Glutamatergic neuron (in vitro differentiated cells): ENCODE data around the gene NLGN4X. TPM values are rescaled to one million over a fixed set of nuclear protein-coding genes. Genes with fewer than 3 reads are reported as not detected.

ENCODE experiments used
- DNase-seq: peaks from one replicate; pipeline ENCODE4 v3.0.0; 2022
- H3K27ac Mint-ChIP-seq: one replicate; pipeline ENCODE4 v1.8.0; 2020; ENCODE audit warnings: mild to moderate bottlenecking, mixed read lengths, inconsistent platforms; ENCODE audit not compliant: unreplicated experiment
- H3K27me3 Mint-ChIP-seq: one replicate; pipeline ENCODE4 v1.8.0; 2020; ENCODE audit warnings: mild to moderate bottlenecking, moderate library complexity, mixed read lengths, inconsistent platforms; ENCODE audit not compliant: unreplicated experiment
- H3K36me3 Mint-ChIP-seq: one replicate; pipeline ENCODE4 v1.8.0; 2020; ENCODE audit warnings: mild to moderate bottlenecking, mixed read lengths, inconsistent platforms; ENCODE audit not compliant: unreplicated experiment
- H3K4me1 Mint-ChIP-seq: one replicate; pipeline ENCODE4 v1.8.0; 2020; ENCODE audit warnings: mild to moderate bottlenecking, low read depth, mixed read lengths, inconsistent platforms; ENCODE audit not compliant: unreplicated experiment
- H3K4me3 Mint-ChIP-seq: one replicate; pipeline ENCODE4 v1.8.0; 2020; ENCODE audit warnings: mild to moderate bottlenecking, mixed read lengths, inconsistent platforms; ENCODE audit not compliant: unreplicated experiment
- H3K9me3 Mint-ChIP-seq: one replicate; pipeline ENCODE4 v1.8.0; 2020; ENCODE audit warnings: mild to moderate bottlenecking, moderate library complexity, mixed read lengths, inconsistent platforms; ENCODE audit not compliant: unreplicated experiment
- total RNA-seq: library from RNA; stranded (reverse); fragmentation: NEBNext Ultra II Directional; extraction: Animal tissue kit (Norgen Biotek cat#: 25700); gene quantifications from one replicate; pipeline ENCODE4 v1.2.1, GENCODE V29; 2021; ENCODE audit not compliant: unreplicated experiment
- TF ChIP-seq, protein P1 (sequence below): fragments of 200-600 bp; sonication (generic); IDR thresholded peaks from one replicate; pipeline ENCODE4 v1.5.0; 2021; ENCODE audit not compliant: partially characterized antibody, unreplicated experiment

The NLGN4X gene
- total RNA-seq, 1 donor from 2014 or later = 40.9 TPM

DNA sequence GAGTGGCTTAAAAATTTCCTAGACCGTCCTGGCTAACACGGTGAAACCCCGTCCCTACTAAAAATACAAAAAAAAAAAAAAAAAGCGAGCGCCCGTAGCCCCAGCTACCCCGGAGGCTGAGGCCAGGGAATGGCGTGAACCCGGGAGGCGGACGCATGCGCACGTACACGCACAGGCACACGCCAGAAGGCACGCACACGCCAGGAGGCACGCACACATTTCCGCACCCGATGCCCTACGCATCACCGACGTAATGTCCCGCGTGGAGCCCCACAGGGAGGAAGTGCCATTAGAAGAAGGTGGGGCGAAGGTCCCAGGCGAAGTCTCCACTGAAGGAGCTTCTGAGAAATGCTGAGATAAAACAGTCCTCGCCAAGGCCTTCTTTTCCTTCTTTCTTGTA, 41.4 kb downstream of the NLGN4X start:
- H3K36me3 Mint-ChIP-seq = no peaks in the 10 kb centered on the region

GRCh38 chrX:6184900-6185515, 43.7 kb downstream of the NLGN4X start:
- TF ChIP-seq, protein P1, sequence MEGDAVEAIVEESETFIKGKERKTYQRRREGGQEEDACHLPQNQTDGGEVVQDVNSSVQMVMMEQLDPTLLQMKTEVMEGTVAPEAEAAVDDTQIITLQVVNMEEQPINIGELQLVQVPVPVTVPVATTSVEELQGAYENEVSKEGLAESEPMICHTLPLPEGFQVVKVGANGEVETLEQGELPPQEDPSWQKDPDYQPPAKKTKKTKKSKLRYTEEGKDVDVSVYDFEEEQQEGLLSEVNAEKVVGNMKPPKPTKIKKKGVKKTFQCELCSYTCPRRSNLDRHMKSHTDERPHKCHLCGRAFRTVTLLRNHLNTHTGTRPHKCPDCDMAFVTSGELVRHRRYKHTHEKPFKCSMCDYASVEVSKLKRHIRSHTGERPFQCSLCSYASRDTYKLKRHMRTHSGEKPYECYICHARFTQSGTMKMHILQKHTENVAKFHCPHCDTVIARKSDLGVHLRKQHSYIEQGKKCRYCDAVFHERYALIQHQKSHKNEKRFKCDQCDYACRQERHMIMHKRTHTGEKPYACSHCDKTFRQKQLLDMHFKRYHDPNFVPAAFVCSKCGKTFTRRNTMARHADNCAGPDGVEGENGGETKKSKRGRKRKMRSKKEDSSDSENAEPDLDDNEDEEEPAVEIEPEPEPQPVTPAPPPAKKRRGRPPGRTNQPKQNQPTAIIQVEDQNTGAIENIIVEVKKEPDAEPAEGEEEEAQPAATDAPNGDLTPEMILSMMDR = no peak
- Mint-ChIP-seq H3K9me3 (no peaks in the 10 kb centered on the region), H3K4me1 (no peaks in the 10 kb centered on the region), H3K36me3 (no peaks in the 10 kb centered on the region), H3K27me3 (no peaks in the 10 kb centered on the region), H3K4me3 (no peak overlapping the region), H3K27ac (no peak overlapping the region)
- DNase-seq = no peak

More for the DNA sequence above, 41.4 kb downstream of the NLGN4X start:
- Mint-ChIP-seq H3K4me3 (no peak overlapping the region), H3K4me1 (no peaks in the 10 kb centered on the region), H3K27ac (no peak overlapping the region), H3K9me3 (no peaks in the 10 kb centered on the region), H3K27me3 (peaks cover 2% of the 10 kb centered on the region)
- TF ChIP-seq, protein P1 = no peak
- DNase-seq = no peak

GRCh38 chrX:6175914-6176313, 52.8 kb downstream of the NLGN4X start:
- H3K27ac Mint-ChIP-seq = no peak overlapping the region
- no peak overlapping the region for H3K4me3 Mint-ChIP-seq
- no peaks in the 10 kb centered on the region for H3K36me3 Mint-ChIP-seq
- TF ChIP-seq, protein P1 = no peak
- no peaks in the 10 kb centered on the region for H3K4me1 Mint-ChIP-seq
- H3K9me3 Mint-ChIP-seq = peaks cover 2% of the 10 kb centered on the region
- no peaks in the 10 kb centered on the region for H3K27me3 Mint-ChIP-seq
- no peak for DNase-seq

GRCh38 chrX:6170424-6170823, 58.2 kb downstream of the NLGN4X start:
- Mint-ChIP-seq H3K27ac (no peak overlapping the region), H3K9me3 (peaks cover 2% of the 10 kb centered on the region), H3K4me1 (no peaks in the 10 kb centered on the region), H3K36me3 (no peaks in the 10 kb centered on the region), H3K27me3 (no peaks in the 10 kb centered on the region), H3K4me3 (no peak overlapping the region)
- no peak for DNase-seq
- TF ChIP-seq, protein P1 = no peak

GRCh38 chrX:6169407-6169806, 59.3 kb downstream of the NLGN4X start:
- DNase-seq = no peak
- H3K27ac Mint-ChIP-seq = no peak overlapping the region

More at GRCh38 chrX:6169407-6169806, 59.3 kb downstream of the NLGN4X start:
- Mint-ChIP-seq H3K36me3 (no peaks in the 10 kb centered on the region), H3K27me3 (no peaks in the 10 kb centered on the region), H3K4me3 (no peak overlapping the region), H3K9me3 (peaks cover 2% of the 10 kb centered on the region), H3K4me1 (no peaks in the 10 kb centered on the region)
- TF ChIP-seq, protein P1 = no peak
